Stomach (tissue), 4 donors: ENCODE data around the gene PTGFRN.

Experiments used
- POLR2A ChIP-seq, 4 donors: fragments of 450-650 bp; IDR thresholded peaks; one replicate each; pipeline ENCODE4 v1.6.1; 2016; ENCODE audit warnings: antibody characterized with exemption in 4 of 4, control low read depth in 2 of 4, mild to moderate bottlenecking in 1 of 4, moderate library complexity in 1 of 4
- POLR2AphosphoS5 ChIP-seq, 3 donors: sonication (generic); formaldehyde crosslinking; IDR thresholded peaks; one replicate each; pipeline ENCODE4 v1.6.1; 2016; ENCODE audit warnings: antibody characterized with exemption in 3 of 3
- TF ChIP-seq, protein P1 (sequence below), 7 experiments: fragments of 450-650 bp in 4 of 7; fragments of 200-600 bp in 3 of 7; sonication (generic) in 3 of 7; IDR thresholded peaks; one replicate each; pipeline ENCODE4 v1.5.1; 2016 to 2019; ENCODE audit warnings: antibody characterized with exemption in 7 of 7, control low read depth in 2 of 7, mild to moderate bottlenecking in 1 of 7

DNA sequence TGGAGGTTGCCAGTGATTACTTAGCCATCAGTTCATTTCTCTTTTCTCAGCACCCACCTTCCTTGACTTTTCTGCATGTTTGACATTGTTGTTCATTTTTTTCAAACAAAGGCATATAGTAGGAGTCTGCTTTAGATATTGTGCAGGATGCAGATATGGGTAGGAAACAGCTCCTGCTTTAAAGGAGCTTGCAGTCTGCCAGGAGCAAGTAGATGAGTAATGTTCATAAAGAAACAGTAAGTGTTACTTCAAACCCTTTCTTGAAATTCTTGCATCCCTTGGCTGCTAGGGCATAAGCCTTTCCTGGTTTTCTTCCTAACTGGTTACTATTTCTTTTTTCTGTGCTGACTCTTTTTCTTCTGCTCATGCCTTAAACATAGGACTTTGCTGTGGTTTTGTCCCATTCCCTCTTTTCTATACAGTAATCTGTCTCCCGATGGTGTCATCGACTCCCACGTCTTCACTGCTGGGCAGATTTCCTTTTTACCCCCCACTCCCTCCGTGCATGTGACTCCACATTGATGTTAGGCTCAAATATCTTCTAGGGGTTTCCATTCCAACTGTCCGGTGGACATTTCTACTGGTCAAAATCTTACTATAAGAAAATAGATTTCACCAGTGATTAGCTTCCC, 20.4 kb downstream of the PTGFRN start:
- TF ChIP-seq, protein P1, sequence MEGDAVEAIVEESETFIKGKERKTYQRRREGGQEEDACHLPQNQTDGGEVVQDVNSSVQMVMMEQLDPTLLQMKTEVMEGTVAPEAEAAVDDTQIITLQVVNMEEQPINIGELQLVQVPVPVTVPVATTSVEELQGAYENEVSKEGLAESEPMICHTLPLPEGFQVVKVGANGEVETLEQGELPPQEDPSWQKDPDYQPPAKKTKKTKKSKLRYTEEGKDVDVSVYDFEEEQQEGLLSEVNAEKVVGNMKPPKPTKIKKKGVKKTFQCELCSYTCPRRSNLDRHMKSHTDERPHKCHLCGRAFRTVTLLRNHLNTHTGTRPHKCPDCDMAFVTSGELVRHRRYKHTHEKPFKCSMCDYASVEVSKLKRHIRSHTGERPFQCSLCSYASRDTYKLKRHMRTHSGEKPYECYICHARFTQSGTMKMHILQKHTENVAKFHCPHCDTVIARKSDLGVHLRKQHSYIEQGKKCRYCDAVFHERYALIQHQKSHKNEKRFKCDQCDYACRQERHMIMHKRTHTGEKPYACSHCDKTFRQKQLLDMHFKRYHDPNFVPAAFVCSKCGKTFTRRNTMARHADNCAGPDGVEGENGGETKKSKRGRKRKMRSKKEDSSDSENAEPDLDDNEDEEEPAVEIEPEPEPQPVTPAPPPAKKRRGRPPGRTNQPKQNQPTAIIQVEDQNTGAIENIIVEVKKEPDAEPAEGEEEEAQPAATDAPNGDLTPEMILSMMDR (IDR thresholded peaks at IDR 0.05): no peak
- TF ChIP-seq POLR2A (IDR thresholded peaks at IDR 0.05): no peak
- no peak for TF ChIP-seq POLR2AphosphoS5 (IDR thresholded peaks at IDR 0.05)
